Hepatocyte (in vitro differentiated cells): ENCODE measurements around the gene FNIP2. TPM values are rescaled to one million over a fixed set of nuclear protein-coding genes. Genes with fewer than 3 reads are reported as not detected.

ENCODE experiments used
- DNase-seq: peaks from one replicate; pipeline ENCODE4 v3.0.0-alpha.2; 2016; ENCODE audit warnings: low spot score
- H2AFZ ChIP-seq: fragments of 200-600 bp; sonication (generic); 2 replicates; pipeline ENCODE4 v1.6.0; 2016; ENCODE audit warnings: antibody characterized with exemption, mild to moderate bottlenecking
- H3K27ac ChIP-seq: fragments of 200-600 bp; sonication (generic); 2 replicates; pipeline ENCODE4 v1.5.1; 2016; ENCODE audit warnings: mild to moderate bottlenecking
- H3K27me3 ChIP-seq: fragments of 200-600 bp; sonication (generic); 2 replicates; pipeline ENCODE4 v1.6.1; 2016
- H3K36me3 ChIP-seq: fragments of 200-600 bp; sonication (generic); replicated peaks from 2 replicates; pipeline ENCODE4 v1.5.1; 2016; ENCODE audit warnings: low read depth; ENCODE audit not compliant: insufficient read depth
- H3K4me1 ChIP-seq: fragments of 200-600 bp; sonication (generic); 2 replicates; pipeline ENCODE4 v1.5.1; 2016; ENCODE audit warnings: mild to moderate bottlenecking, moderate library complexity; ENCODE audit not compliant: insufficient read depth
- H3K4me2 ChIP-seq: fragments of 200-600 bp; sonication (generic); 2 replicates; pipeline ENCODE4 v1.6.0; 2016
- H3K4me3 ChIP-seq: fragments of 200-600 bp; sonication (generic); 2 replicates; pipeline ENCODE4 v1.5.1; 2016; ENCODE audit warnings: mild to moderate bottlenecking
- H3K79me2 ChIP-seq: fragments of 200-600 bp; sonication (generic); 2 replicates; pipeline ENCODE4 v1.6.0; 2017; ENCODE audit warnings: mild to moderate bottlenecking
- H3K9me2 ChIP-seq: fragments of 200-600 bp; sonication (generic); replicated peaks from 2 replicates; pipeline ENCODE4 v1.6.0; 2017; ENCODE audit warnings: mild to moderate bottlenecking; ENCODE audit not compliant: insufficient read depth
- H3K9me3 ChIP-seq: fragments of 200-600 bp; sonication (generic); 2 replicates; pipeline ENCODE4 v1.5.1; 2016; ENCODE audit warnings: low read depth, mild to moderate bottlenecking
- H4K20me1 ChIP-seq: fragments of 200-600 bp; sonication (generic); 2 replicates; pipeline ENCODE4 v1.6.0; 2016; ENCODE audit warnings: mild to moderate bottlenecking; ENCODE audit not compliant: insufficient read depth, poor library complexity, severe bottlenecking
- CTCF ChIP-seq: fragments of 200-600 bp; sonication (generic); IDR thresholded peaks from 2 replicates; pipeline ENCODE4 v1.5.1; 2016; ENCODE audit warnings: antibody characterized with exemption, mild to moderate bottlenecking; ENCODE audit not compliant: poor library complexity
- EZH2 ChIP-seq: fragments of 200-600 bp; sonication (generic); IDR thresholded peaks from 2 replicates; pipeline ENCODE4 v1.6.1; 2016; ENCODE audit warnings: antibody characterized with exemption, mild to moderate bottlenecking, borderline replicate concordance
- EZH2phosphoT487 ChIP-seq: fragments of 200-600 bp; sonication (generic); IDR thresholded peaks from one replicate; pipeline ENCODE4 v1.6.1; 2018; ENCODE audit warnings: antibody characterized with exemption, mild to moderate bottlenecking, low read depth, moderate library complexity; ENCODE audit not compliant: unreplicated experiment, severe bottlenecking
- WGBS: methylation state at CpG from one replicate; pipeline ENCODE4 v1.1.6; 2016; ENCODE audit warnings: low lambda C conversion rate; ENCODE audit errors: missing lambda C conversion rate; 5-methylcytosine and 5-hydroxymethylcytosine counted together
- polyA plus RNA-seq: library from polyadenylated mRNA; unstranded; fragments of >200 nt; fragmentation: Nextera tagmentation; extraction: Ambion mirVana; gene quantifications from 2 replicates; pipeline ENCODE4 v1.2.1, GENCODE V29; 2016
- total RNA-seq: library from RNA; depleted of rRNA; stranded (reverse); fragments of >200 nt; gene quantifications from 2 replicates; pipeline ENCODE4 v1.2.3, GENCODE V29; 2014

The FNIP2 gene
- total and polyA plus RNA-seq, 2 experiments from 2014 or later, result 20.8 to 61.0 TPM

GRCh38 chr4:158799013-158799770 lies 30.4 kb downstream of the FNIP2 start:
- no peak overlapping the region for H2AFZ ChIP-seq
- no peak overlapping the region for H3K4me3 ChIP-seq
- H3K4me1 ChIP-seq, result peaks cover 12% of the 10 kb centered on the region
- no peaks in the 10 kb centered on the region for H3K27me3 ChIP-seq
- no peaks in the 10 kb centered on the region for H3K9me3 ChIP-seq
- DNase-seq, result peak; percentile 38
- peaks cover 80% of the 10 kb centered on the region for H3K79me2 ChIP-seq
- H3K27ac ChIP-seq, result peak overlapping the region; percentile 12
- peaks cover 11% of the 10 kb centered on the region for H4K20me1 ChIP-seq
- no peaks in the 10 kb centered on the region for H3K36me3 ChIP-seq
- H3K9me2 ChIP-seq, result no peaks in the 10 kb centered on the region
- H3K4me2 ChIP-seq, result peak overlapping the region; percentile 55
- TF ChIP-seq EZH2phosphoT487 (no peak), CTCF (no peak), EZH2 (no peak)

- Histone ChIP-seq H3K36me3 (no peaks in the 10 kb centered on the region), H3K27ac (peak overlapping the region; percentile 12), H3K4me3 (no peak overlapping the region), H3K4me1 (peaks cover 12% of the 10 kb centered on the region), H3K4me2 (peak overlapping the region; percentile 55), H3K79me2 (peaks cover 79% of the 10 kb centered on the region), H4K20me1 (peaks cover 11% of the 10 kb centered on the region), H2AFZ (no peak overlapping the region), H3K27me3 (no peaks in the 10 kb centered on the region), H3K9me3 (no peaks in the 10 kb centered on the region), H3K9me2 (no peaks in the 10 kb centered on the region)
- DNase-seq, result no peak
- no peak for TF ChIP-seq EZH2
- TF ChIP-seq EZH2phosphoT487, result no peak
- TF ChIP-seq CTCF, result no peak
- WGBS, result 23% methylated on average over 7 of the region's 7 CpGs
Observed at GRCh38 chr4:158799856-158800255, 31.0 kb downstream of the FNIP2 start.

- no peak for TF ChIP-seq EZH2
- no peak for TF ChIP-seq EZH2phosphoT487
- TF ChIP-seq CTCF, result no peak
- Histone ChIP-seq H4K20me1 (peaks cover 11% of the 10 kb centered on the region), H3K4me1 (peaks cover 14% of the 10 kb centered on the region), H3K27me3 (no peaks in the 10 kb centered on the region), H3K4me3 (no peak overlapping the region), H3K9me2 (no peaks in the 10 kb centered on the region), H2AFZ (no peak overlapping the region), H3K4me2 (no peak overlapping the region), H3K79me2 (peaks cover 70% of the 10 kb centered on the region), H3K9me3 (no peaks in the 10 kb centered on the region), H3K36me3 (no peaks in the 10 kb centered on the region), H3K27ac (no peak overlapping the region)
- 73% methylated on average over 4 of the region's 4 CpGs for WGBS
- DNase-seq, result peak; percentile 37
Observed at GRCh38 chr4:158801066-158801465, 32.2 kb downstream of the FNIP2 start.
